ENCODE results near the gene ITPR2. TPM values are rescaled to one million over a fixed set of nuclear protein-coding genes. Genes with fewer than 3 reads are reported as not detected.

The ITPR2 gene
- total RNA-seq, 3 donors from 2014 or later (not counting 1 experiment from before 2014, with no cell fraction given), result 59.1 to 70.7 (median 68.2) TPM

DNA sequence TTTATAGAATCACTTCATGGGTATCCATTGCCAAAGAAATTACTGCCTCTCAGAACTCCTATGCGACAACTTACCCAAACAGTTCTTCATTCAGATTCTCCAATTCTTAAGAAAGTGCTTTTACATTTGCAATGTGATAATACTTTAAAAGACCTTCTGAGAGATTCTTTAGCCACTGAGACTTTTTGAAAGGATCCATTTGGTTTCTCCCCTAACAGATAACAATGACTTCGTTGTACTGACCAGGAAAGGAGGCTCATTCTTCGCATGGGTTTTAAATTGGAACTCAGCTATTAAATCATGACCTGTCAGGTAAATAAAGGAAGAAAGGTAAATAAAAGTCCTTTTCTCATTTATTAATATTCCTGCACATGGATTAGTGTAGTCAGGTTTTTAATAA lies 14.8 kb downstream of the ITPR2 start:
- Histone ChIP-seq H3K36me3 (ENCODE audit: control insufficient read depth, insufficient read depth, low read length) (no peaks in the 10 kb centered on the region), H3K4me3 (ENCODE audit: low read length) (no peak overlapping the region), H3K4me1 (ENCODE audit: control insufficient read depth, insufficient read depth, low read length) (no peaks in the 10 kb centered on the region), H3K27me3 (ENCODE audit: control insufficient read depth, insufficient read depth, low read length) (no peaks in the 10 kb centered on the region), H3K27ac (ENCODE audit: low read length) (no peak overlapping the region), H3K9me3 (ENCODE audit: control insufficient read depth, insufficient read depth, low read length) (no peaks in the 10 kb centered on the region)
- Mint-ChIP-seq H3K4me3 (no peak overlapping the region), H3K27ac (no peak overlapping the region), H3K27me3 (ENCODE audit: low read depth in 2 of 2) (no peaks in the 10 kb centered on the region), H3K4me1 (peaks cover 22 to 25% of the 10 kb centered on the region in 2 donors), H3K9me3 (no peaks in the 10 kb centered on the region), H3K36me3 (no peaks in the 10 kb centered on the region)
- 100% methylated on average over 2 of the region's 3 CpGs for WGBS (ENCODE audit: insufficient coverage)
- TF ChIP-seq, protein P1, sequence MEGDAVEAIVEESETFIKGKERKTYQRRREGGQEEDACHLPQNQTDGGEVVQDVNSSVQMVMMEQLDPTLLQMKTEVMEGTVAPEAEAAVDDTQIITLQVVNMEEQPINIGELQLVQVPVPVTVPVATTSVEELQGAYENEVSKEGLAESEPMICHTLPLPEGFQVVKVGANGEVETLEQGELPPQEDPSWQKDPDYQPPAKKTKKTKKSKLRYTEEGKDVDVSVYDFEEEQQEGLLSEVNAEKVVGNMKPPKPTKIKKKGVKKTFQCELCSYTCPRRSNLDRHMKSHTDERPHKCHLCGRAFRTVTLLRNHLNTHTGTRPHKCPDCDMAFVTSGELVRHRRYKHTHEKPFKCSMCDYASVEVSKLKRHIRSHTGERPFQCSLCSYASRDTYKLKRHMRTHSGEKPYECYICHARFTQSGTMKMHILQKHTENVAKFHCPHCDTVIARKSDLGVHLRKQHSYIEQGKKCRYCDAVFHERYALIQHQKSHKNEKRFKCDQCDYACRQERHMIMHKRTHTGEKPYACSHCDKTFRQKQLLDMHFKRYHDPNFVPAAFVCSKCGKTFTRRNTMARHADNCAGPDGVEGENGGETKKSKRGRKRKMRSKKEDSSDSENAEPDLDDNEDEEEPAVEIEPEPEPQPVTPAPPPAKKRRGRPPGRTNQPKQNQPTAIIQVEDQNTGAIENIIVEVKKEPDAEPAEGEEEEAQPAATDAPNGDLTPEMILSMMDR (IDR thresholded peaks at IDR 0.05), result no peak
- DNase-seq, result no peak
- no peak for ATAC-seq
- intact Hi-C loops (cut with micrococcal nuclease), result no loop called here

DNA sequence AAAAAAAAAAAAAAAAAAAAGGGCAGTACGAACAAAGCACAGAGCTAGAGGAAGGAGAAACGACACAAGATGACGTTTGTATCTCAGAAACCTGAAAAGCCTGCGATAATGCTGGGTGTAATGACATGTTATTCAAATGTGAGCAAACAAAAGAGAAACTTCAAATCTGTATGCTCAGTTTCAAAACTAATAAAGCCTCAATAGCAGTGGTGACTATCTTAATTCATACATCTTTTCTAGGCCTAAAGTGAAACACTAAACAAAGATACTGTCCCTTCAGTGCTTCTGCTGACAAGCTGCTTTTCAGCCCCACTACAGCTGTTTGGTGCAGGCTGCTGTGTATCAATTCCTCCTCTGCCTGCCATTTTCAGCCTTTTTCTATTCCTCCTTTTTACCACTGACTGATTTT lies 15.8 kb downstream of the ITPR2 start:
- Histone ChIP-seq H3K9me3 (ENCODE audit: control insufficient read depth, insufficient read depth, low read length) (no peaks in the 10 kb centered on the region), H3K27ac (ENCODE audit: low read length) (no peak overlapping the region), H3K27me3 (ENCODE audit: control insufficient read depth, insufficient read depth, low read length) (no peaks in the 10 kb centered on the region), H3K4me3 (ENCODE audit: low read length) (no peak overlapping the region), H3K36me3 (ENCODE audit: control insufficient read depth, insufficient read depth, low read length) (no peaks in the 10 kb centered on the region), H3K4me1 (ENCODE audit: control insufficient read depth, insufficient read depth, low read length) (no peaks in the 10 kb centered on the region)
- DNase-seq (no peak), ATAC-seq (no peak)
- intact Hi-C loops (cut with micrococcal nuclease), result no loop called here
- Mint-ChIP-seq H3K9me3 (no peaks in the 10 kb centered on the region), H3K27ac (no peak overlapping the region), H3K36me3 (no peaks in the 10 kb centered on the region), H3K27me3 (ENCODE audit: low read depth in 2 of 2) (no peaks in the 10 kb centered on the region), H3K4me1 (peaks cover 20 to 25% of the 10 kb centered on the region in 2 donors), H3K4me3 (no peak overlapping the region)
- TF ChIP-seq, protein P1 (IDR thresholded peaks at IDR 0.05), result no peak
- WGBS (ENCODE audit: insufficient coverage), result 90% methylated on average over 4 of the region's 4 CpGs

DNA sequence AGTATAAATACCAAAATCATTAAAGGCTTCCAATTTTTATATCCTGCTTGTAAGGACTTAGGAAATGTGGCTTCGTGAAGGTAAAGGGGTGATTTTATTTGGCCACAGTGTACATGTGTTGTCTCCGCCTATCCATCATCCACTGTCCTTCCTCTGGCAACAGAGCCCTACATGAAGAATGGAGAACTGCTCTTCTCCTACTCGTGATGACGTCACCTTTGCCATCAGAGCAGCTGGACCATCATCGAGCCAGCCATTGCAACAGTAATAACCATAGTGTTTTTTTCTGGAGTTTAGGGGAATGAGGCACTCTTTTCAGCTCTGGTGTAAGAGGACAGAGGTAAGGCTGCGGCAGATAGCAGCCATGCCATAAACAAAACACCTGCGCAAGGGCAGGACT lies 19.2 kb downstream of the ITPR2 start:
- H3K4me3 Mint-ChIP-seq, result no peak overlapping the region
- ATAC-seq (no peak), DNase-seq (no peak)
- H3K9me3 Mint-ChIP-seq, result no peaks in the 10 kb centered on the region
- no peak overlapping the region for H3K27ac Mint-ChIP-seq
- 99% methylated on average over 6 of the region's 7 CpGs for WGBS (ENCODE audit: insufficient coverage)
- H3K4me1 Mint-ChIP-seq, result peaks cover 14 to 24% of the 10 kb centered on the region in 2 donors
- Histone ChIP-seq H3K4me1 (ENCODE audit: control insufficient read depth, insufficient read depth, low read length) (no peaks in the 10 kb centered on the region), H3K9me3 (ENCODE audit: control insufficient read depth, insufficient read depth, low read length) (no peaks in the 10 kb centered on the region), H3K27ac (ENCODE audit: low read length) (no peak overlapping the region), H3K36me3 (ENCODE audit: control insufficient read depth, insufficient read depth, low read length) (no peaks in the 10 kb centered on the region), H3K27me3 (ENCODE audit: control insufficient read depth, insufficient read depth, low read length) (no peaks in the 10 kb centered on the region), H3K4me3 (ENCODE audit: low read length) (no peak overlapping the region)
- H3K36me3 Mint-ChIP-seq, result no peaks in the 10 kb centered on the region
- H3K27me3 Mint-ChIP-seq (ENCODE audit: low read depth in 2 of 2), result no peaks in the 10 kb centered on the region
- intact Hi-C loops (cut with micrococcal nuclease), result no loop called here
- TF ChIP-seq, protein P1 (IDR thresholded peaks at IDR 0.05), result no peak

DNA sequence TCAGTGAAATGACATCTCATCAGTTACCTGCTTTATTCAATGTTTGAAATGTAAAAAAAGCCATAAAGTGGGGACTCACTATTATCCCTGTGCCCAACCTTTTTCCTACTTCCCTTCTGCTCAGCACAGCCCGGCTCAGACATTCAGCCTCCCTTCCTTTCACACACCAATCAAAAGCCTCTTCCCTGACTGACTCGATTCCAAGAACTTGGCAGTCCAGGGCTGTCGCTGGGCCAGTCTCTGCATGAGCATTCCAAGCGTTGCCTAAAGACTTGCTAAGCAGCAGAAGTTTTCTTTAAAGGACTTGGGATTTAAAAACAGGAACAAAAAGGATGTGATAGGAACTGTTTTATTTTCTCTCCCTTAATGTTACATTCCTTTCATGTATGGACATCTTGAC lies 22.7 kb downstream of the ITPR2 start:
- DNase-seq (no peak), ATAC-seq (no peak)
- TF ChIP-seq, protein P1 (IDR thresholded peaks at IDR 0.05), result no peak
- no peaks in the 10 kb centered on the region for H3K36me3 Mint-ChIP-seq
- intact Hi-C loops (cut with micrococcal nuclease), result no loop called here
- H3K36me3 ChIP-seq (ENCODE audit: control insufficient read depth, insufficient read depth, low read length), result no peaks in the 10 kb centered on the region
- 92% methylated on average over 4 of the region's 4 CpGs for WGBS (ENCODE audit: insufficient coverage)
- no peaks in the 10 kb centered on the region for H3K9me3 Mint-ChIP-seq
- no peaks in the 10 kb centered on the region for H3K9me3 ChIP-seq (ENCODE audit: control insufficient read depth, insufficient read depth, low read length)
- H3K27ac Mint-ChIP-seq, result no peak overlapping the region
- no peaks in the 10 kb centered on the region for H3K27me3 Mint-ChIP-seq (ENCODE audit: low read depth in 2 of 2)
- H3K4me1 ChIP-seq (ENCODE audit: control insufficient read depth, insufficient read depth, low read length), result no peaks in the 10 kb centered on the region
- H3K27me3 ChIP-seq (ENCODE audit: control insufficient read depth, insufficient read depth, low read length), result no peaks in the 10 kb centered on the region
- H3K4me3 Mint-ChIP-seq, result no peak overlapping the region
- H3K4me1 Mint-ChIP-seq, result peaks cover 25 to 27% of the 10 kb centered on the region in 2 donors
- H3K27ac ChIP-seq (ENCODE audit: low read length), result no peak overlapping the region
- H3K4me3 ChIP-seq (ENCODE audit: low read length), result no peak overlapping the region
